OCI-LY3 (cell line): ENCODE results near the gene SPATA9.

Source experiments
- H2AFZ ChIP-seq: fragments of 200-600, 300-600 bp; shearing (Covaris generic); 2 replicates; pipeline ENCODE4 v1.6.0; 2014; ENCODE audit warnings: antibody characterized with exemption, low read depth, low read length
- H3K27ac ChIP-seq: fragments of 200-600, 300-600 bp; sonication (generic); 2 replicates; pipeline ENCODE4 v1.5.1; 2014; ENCODE audit warnings: mild to moderate bottlenecking, low read length, moderate library complexity, mixed read lengths
- H3K27me3 ChIP-seq: fragments of 200-600, 300-600 bp; sonication (generic); 2 replicates; pipeline ENCODE4 v1.6.1; 2014; ENCODE audit warnings: low read depth, low read length, mixed read lengths
- H3K36me3 ChIP-seq: fragments of 200-600, 300-600 bp; sonication (generic); replicated peaks from 2 replicates; pipeline ENCODE3; 2014; ENCODE audit warnings: low read depth, low read length, mixed read lengths
- H3K4me1 ChIP-seq: fragments of 300-600, 200-600 bp; sonication (generic); 2 replicates; pipeline ENCODE4 v1.6.1; 2014; ENCODE audit warnings: low read length, mixed read lengths
- H3K4me2 ChIP-seq: fragments of 200-600, 300-600 bp; sonication (generic); 2 replicates; pipeline ENCODE4 v1.6.1; 2014; ENCODE audit warnings: low read length, mixed read lengths
- H3K4me3 ChIP-seq: fragments of 300-600, 200-600 bp; sonication (generic); 2 replicates; pipeline ENCODE4 v1.5.1; 2014; ENCODE audit warnings: antibody characterized with exemption, mild to moderate bottlenecking, low read length, moderate library complexity
- H3K79me2 ChIP-seq: fragments of 300-600, 200-600 bp; shearing (Covaris generic); 2 replicates; pipeline ENCODE4 v1.6.1; 2014; ENCODE audit warnings: mild to moderate bottlenecking, low read length, mixed read lengths
- H3K9ac ChIP-seq: fragments of 300-600, 200-600 bp; shearing (Covaris generic); 2 replicates; pipeline ENCODE4 v1.6.0; 2014; ENCODE audit warnings: mild to moderate bottlenecking, low read length, moderate library complexity
- H3K9me3 ChIP-seq: fragments of 200-600, 300-600 bp; shearing (Covaris generic); 2 replicates; pipeline ENCODE4 v1.6.1; 2014; ENCODE audit warnings: low read length, mixed read lengths; ENCODE audit not compliant: insufficient read depth
- H4K20me1 ChIP-seq: fragments of 200-600, 300-600 bp; sonication (generic); 2 replicates; pipeline ENCODE4 v1.6.1; 2016; ENCODE audit warnings: low read length, mixed read lengths; ENCODE audit not compliant: insufficient read depth
- CTCF ChIP-seq: fragments of 200-600, 300-600 bp; sonication (generic); IDR thresholded peaks from 2 replicates; pipeline ENCODE4 v1.5.1; 2014; ENCODE audit warnings: antibody characterized with exemption, low read length, low read depth
- EZH2phosphoT487 ChIP-seq: fragments of 200-600 bp; shearing (Covaris generic); IDR thresholded peaks from 2 replicates; pipeline ENCODE4 v1.6.1; 2018; ENCODE audit warnings: antibody characterized with exemption, mixed run types, low read depth

The SPATA9 gene

GRCh38 chr5:95621839-95622629, 60.8 kb downstream of the SPATA9 start:
- Histone ChIP-seq H3K4me1 (peaks cover 5% of the 10 kb centered on the region), H3K79me2 (no peaks in the 10 kb centered on the region), H2AFZ (no peak overlapping the region), H3K27ac (no peak overlapping the region), H3K4me2 (no peak overlapping the region), H3K9ac (no peak overlapping the region), H3K4me3 (no peak overlapping the region), H4K20me1 (no peaks in the 10 kb centered on the region), H3K9me3 (no peaks in the 10 kb centered on the region), H3K36me3 (no peaks in the 10 kb centered on the region), H3K27me3 (no peaks in the 10 kb centered on the region)
- no peak for TF ChIP-seq CTCF
- TF ChIP-seq EZH2phosphoT487, result no peak

DNA sequence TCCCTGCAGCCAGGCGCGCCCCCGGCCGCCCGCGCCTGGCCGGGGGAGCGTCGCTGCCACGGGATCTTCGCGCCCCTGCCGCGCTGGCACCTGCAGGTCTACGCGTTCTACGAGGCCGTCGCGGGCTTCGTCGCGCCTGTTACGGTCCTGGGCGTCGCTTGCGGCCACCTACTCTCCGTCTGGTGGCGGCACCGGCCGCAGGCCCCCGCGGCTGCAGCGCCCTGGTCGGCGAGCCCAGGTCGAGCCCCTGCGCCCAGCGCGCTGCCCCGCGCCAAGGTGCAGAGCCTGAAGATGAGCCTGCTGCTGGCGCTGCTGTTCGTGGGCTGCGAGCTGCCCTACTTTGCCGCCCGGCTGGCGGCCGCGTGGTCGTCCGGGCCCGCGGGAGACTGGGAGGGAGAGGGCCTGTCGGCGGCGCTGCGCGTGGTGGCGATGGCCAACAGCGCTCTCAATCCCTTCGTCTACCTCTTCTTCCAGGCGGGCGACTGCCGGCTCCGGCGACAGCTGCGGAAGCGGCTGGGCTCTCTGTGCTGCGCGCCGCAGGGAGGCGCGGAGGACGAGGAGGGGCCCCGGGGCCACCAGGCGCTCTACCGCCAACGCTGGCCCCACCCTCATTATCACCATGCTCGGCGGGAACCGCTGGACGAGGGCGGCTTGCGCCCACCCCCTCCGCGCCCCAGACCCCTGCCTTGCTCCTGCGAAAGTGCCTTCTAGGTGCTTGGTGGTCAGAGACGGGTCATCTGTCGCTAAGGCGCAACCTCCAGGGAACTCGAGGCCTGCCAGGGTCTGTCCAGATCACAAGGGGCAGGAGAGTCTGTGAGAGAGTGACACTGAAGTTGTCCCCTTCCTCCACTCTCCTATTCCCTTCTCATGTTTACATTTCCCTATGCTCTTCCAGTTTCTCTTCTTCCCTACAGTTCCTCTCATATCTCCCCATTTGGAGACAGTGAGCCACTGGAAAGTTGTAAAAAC, 61.6 kb downstream of the SPATA9 start:
- Histone ChIP-seq H3K27ac (no peak overlapping the region), H3K79me2 (no peaks in the 10 kb centered on the region), H3K36me3 (no peaks in the 10 kb centered on the region), H2AFZ (no peak overlapping the region), H3K9ac (no peak overlapping the region), H3K9me3 (no peaks in the 10 kb centered on the region), H3K27me3 (no peaks in the 10 kb centered on the region), H3K4me2 (no peak overlapping the region), H3K4me3 (no peak overlapping the region), H4K20me1 (no peaks in the 10 kb centered on the region), H3K4me1 (peaks cover 9% of the 10 kb centered on the region)
- no peak for TF ChIP-seq EZH2phosphoT487
- TF ChIP-seq CTCF, result no peak

DNA sequence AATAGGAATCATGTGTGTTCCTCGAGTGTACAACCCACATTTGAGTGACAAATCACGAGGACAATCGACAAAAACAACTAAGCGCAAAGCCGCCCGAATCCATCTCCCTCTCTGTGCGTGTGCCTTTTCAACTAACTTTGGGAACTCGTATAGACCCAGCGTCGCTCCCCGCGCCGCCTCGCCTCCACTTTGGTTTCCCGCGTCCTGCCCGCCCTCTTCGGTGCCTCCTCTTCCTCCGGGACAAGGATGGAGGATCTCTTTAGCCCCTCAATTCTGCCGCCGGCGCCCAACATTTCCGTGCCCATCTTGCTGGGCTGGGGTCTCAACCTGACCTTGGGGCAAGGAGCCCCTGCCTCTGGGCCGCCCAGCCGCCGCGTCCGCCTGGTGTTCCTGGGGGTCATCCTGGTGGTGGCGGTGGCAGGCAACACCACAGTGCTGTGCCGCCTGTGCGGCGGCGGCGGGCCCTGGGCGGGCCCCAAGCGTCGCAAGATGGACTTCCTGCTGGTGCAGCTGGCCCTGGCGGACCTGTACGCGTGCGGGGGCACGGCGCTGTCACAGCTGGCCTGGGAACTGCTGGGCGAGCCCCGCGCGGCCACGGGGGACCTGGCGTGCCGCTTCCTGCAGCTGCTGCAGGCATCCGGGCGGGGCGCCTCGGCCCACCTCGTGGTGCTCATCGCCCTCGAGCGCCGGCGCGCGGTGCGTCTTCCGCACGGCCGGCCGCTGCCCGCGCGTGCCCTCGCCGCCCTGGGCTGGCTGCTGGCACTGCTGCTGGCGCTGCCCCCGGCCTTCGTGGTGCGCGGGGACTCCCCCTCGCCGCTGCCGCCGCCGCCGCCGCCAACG, 62.5 kb downstream of the SPATA9 start, which contains the start of gene GPR150:
TSS of gene GPR150 (plus strand) at position 58 of the 840 bp plus-strand sequence. CDS start at position 247, 189 bp downstream.
- Histone ChIP-seq H3K9ac (no peak within 1 kb of the TSS), H2AFZ (no peak within 1 kb of the TSS), H3K4me1 (peaks cover 11% of the 10 kb centered on the region)

More for the DNA sequence above, 62.5 kb downstream of the SPATA9 start, which contains the start of gene GPR150:
- Histone ChIP-seq H4K20me1 (no peaks in the 10 kb centered on the region), H3K4me3 (no peak within 1 kb of the TSS), H3K27me3 (no peaks in the 10 kb centered on the region), H3K9me3 (no peaks in the 10 kb centered on the region), H3K4me2 (no peak within 1 kb of the TSS), H3K79me2 (no peaks in the 10 kb centered on the region), H3K36me3 (no peaks in the 10 kb centered on the region), H3K27ac (no peak within 1 kb of the TSS)
- TF ChIP-seq CTCF, result no peak
- TF ChIP-seq EZH2phosphoT487, result no peak
